B cell (primary cell): ENCODE measurements around the gene COA8. TPM values are rescaled to one million over a fixed set of nuclear protein-coding genes. Genes with fewer than 3 reads are reported as not detected.

Experiments
- ATAC-seq: fragments of 200-7000 bp; cut with Tn5 transposase; one replicate; pipeline ENCODE4 v1.10.0; 2021; ENCODE audit warnings: low read depth, mild to moderate bottlenecking, moderate number of reproducible peaks, moderate library complexity
- CTCF ChIA-PET: fragments of 350-600 bp; sonication (Branson Sonifier 250); formaldehyde crosslinking; loops from one replicate; lab custom pipeline; 2021; ENCODE audit warnings: antibody characterized with exemption, inconsistent platforms; lab: Charles Lee
- POLR2A ChIA-PET: fragments of 350-600 bp; sonication (Branson Sonifier 250); formaldehyde crosslinking; loops from one replicate; lab custom pipeline; 2021; ENCODE audit warnings: antibody characterized with exemption; lab: Charles Lee
- DNase-seq: peaks from one replicate; pipeline ENCODE4 v3.0.0; 2013
- H2AFZ ChIP-seq: 2 replicates; pipeline ENCODE4 v1.6.1; 2012; ENCODE audit warnings: mild to moderate bottlenecking, low read depth, low read length; ENCODE audit not compliant: insufficient read depth, poor library complexity, severe bottlenecking
- H3K27ac ChIP-seq, 2 donors: 1 replicate in 1 of 2; 2 replicates in 1 of 2; pipeline ENCODE4 v1.5.1; 2012 to 2013; ENCODE audit warnings: low read length in 2 of 2, mild to moderate bottlenecking in 2 of 2, moderate library complexity in 1 of 2
- H3K27me3 ChIP-seq, 4 experiments: fragments of 200-600 bp in 1 of 4; sonication (generic) in 1 of 4; replicated peaks in 1 of 4; 1 replicate in 2 of 4; 2 replicates in 2 of 4; pipeline versions ENCODE4 v1.6.1 to v1.7.0; 2013 to 2016; ENCODE audit warnings: low read length in 3 of 4, mild to moderate bottlenecking in 2 of 4, mixed read lengths in 1 of 4, moderate library complexity in 1 of 4; ENCODE audit not compliant: insufficient read depth in 4 of 4, control insufficient read depth in 3 of 4; ENCODE audit errors: control extremely low read depth in 1 of 4
- H3K36me3 ChIP-seq, 2 experiments: replicated peaks in 1 of 2; 1 replicate in 1 of 2; 2 replicates in 1 of 2; pipeline versions ENCODE4 v1.6.1 to v1.7.1; 2013; ENCODE audit warnings: low read length in 1 of 2; ENCODE audit not compliant: insufficient read depth in 2 of 2, control insufficient read depth in 1 of 2; ENCODE audit errors: control extremely low read depth in 1 of 2, extremely low read depth in 1 of 2
- H3K4me1 ChIP-seq, 2 donors: fragments of 200-600 bp in 1 of 2; sonication (generic) in 1 of 2; 1 replicate in 1 of 2; 2 replicates in 1 of 2; pipeline versions ENCODE4 v1.5.1 to v1.6.1; 2013 to 2017; ENCODE audit warnings: low read length in 2 of 2; ENCODE audit not compliant: control insufficient read depth in 2 of 2, insufficient read depth in 2 of 2
- H3K4me2 ChIP-seq: replicated peaks from 2 replicates; pipeline ENCODE3; 2012; ENCODE audit warnings: mild to moderate bottlenecking, low read depth, low read length; ENCODE audit not compliant: poor library complexity, severe bottlenecking
- H3K4me3 ChIP-seq, 5 experiments: fragments of 200-600 bp in 1 of 5; sonication (generic) in 1 of 5; 1 replicate in 3 of 5; 2 replicates in 2 of 5; pipeline versions ENCODE4 v1.5.1 to v1.7.0; 2011 to 2016; ENCODE audit warnings: low read length in 4 of 5, mild to moderate bottlenecking in 4 of 5, low read depth in 2 of 5, control low read depth in 1 of 5, moderate library complexity in 1 of 5; ENCODE audit not compliant: insufficient read depth in 1 of 5; ENCODE audit errors: control extremely low read depth in 1 of 5, extremely low read depth in 1 of 5
- H3K79me2 ChIP-seq: fragments of 200-600 bp; sonication (generic); one replicate; pipeline ENCODE4 v1.6.0; 2016; ENCODE audit warnings: low read length; ENCODE audit not compliant: control insufficient read depth, insufficient read depth
- H3K9ac ChIP-seq: fragments of 200-600 bp; sonication (generic); 2 replicates; pipeline ENCODE4 v1.6.1; 2017; ENCODE audit warnings: mild to moderate bottlenecking, low read length, moderate library complexity
- H3K9me3 ChIP-seq, 3 donors: one replicate each; pipeline versions ENCODE4 v1.6.1 to v1.7.1; 2013; ENCODE audit warnings: low read length in 2 of 3; ENCODE audit not compliant: control insufficient read depth in 2 of 3, insufficient read depth in 1 of 3; ENCODE audit errors: control extremely low read depth in 1 of 3
- H4K20me1 ChIP-seq: 2 replicates; pipeline ENCODE4 v1.6.0; 2012; ENCODE audit warnings: mild to moderate bottlenecking, low read length; ENCODE audit not compliant: insufficient read depth, control insufficient read depth, poor library complexity, severe bottlenecking
- H3K27ac Mint-ChIP-seq: one replicate; pipeline ENCODE4 v1.8.0; 2021; ENCODE audit warnings: mixed read lengths
- H3K27me3 Mint-ChIP-seq: one replicate; pipeline ENCODE4 v1.8.0; 2021; ENCODE audit warnings: mixed read lengths
- H3K4me1 Mint-ChIP-seq: one replicate; pipeline ENCODE4 v1.8.0; 2021; ENCODE audit warnings: mixed read lengths
- H3K4me3 Mint-ChIP-seq: one replicate; pipeline ENCODE4 v1.8.0; 2021; ENCODE audit warnings: mixed read lengths
- H3K9me3 Mint-ChIP-seq: one replicate; pipeline ENCODE4 v1.8.0; 2022; ENCODE audit warnings: mixed read lengths; ENCODE audit not compliant: insufficient read depth
- EZH2 ChIP-seq: IDR thresholded peaks from 2 replicates; pipeline ENCODE4 v1.6.1; 2012; ENCODE audit warnings: borderline replicate concordance, low read depth, mild to moderate bottlenecking, moderate library complexity, low read length; ENCODE audit not compliant: insufficient read depth, poor library complexity, severe bottlenecking
- WGBS: methylation state at CpG from one replicate; pipeline ENCODE4 v1.1.5; 2013; ENCODE audit warnings: missing lambda C conversion rate; ENCODE audit not compliant: insufficient coverage; 5-methylcytosine and 5-hydroxymethylcytosine counted together
- intact Hi-C: fragments of 100-400 bp; cut with micrococcal nuclease; formaldehyde crosslinking; loops from one replicate; pipeline ENCODE4 v1.10.0; 2022
- polyA plus RNA-seq: library from polyadenylated mRNA; depleted of rRNA; stranded (reverse); fragments of >200 nt; gene quantifications from 2 replicates; pipeline ENCODE4 v1.2.3, GENCODE V29; 2012
- total RNA-seq, 2 donors: library from RNA; stranded (reverse); fragments of 120-200 nt in 1 of 2; gene quantifications; 1 replicate in 1 of 2; 2 replicates in 1 of 2; pipeline versions ENCODE4 v1.2.3 to v1.2.4, GENCODE V29; 2013 to 2022
- TF ChIP-seq, protein P1 (sequence below): fragments of 200-600 bp; IDR thresholded peaks from one replicate; pipeline ENCODE4 v1.8.0; 2022; ENCODE audit warnings: antibody characterized with exemption, mild to moderate bottlenecking

The COA8 gene
- total and polyA plus RNA-seq, 2 donors (not counting 1 experiment from before 2014, with no cell fraction given), result 7.5 to 24.9 TPM

GRCh38 chr14:103528587-103529382, 34.0 kb upstream of the COA8 start, which contains the start of gene TRMT61A:
Gene TRMT61A (plus strand): TSS chr14:103529196. CDS start chr14:103529979, 783 bp downstream.
- DNase-seq (peak; percentile 85), ATAC-seq (peak; percentile 42)
- peaks cover 0 to under 1% (median under 1%) of the 10 kb centered on the region in 4 experiments for H3K27me3 ChIP-seq
- Mint-ChIP-seq H3K4me1 (peaks cover 50% of the 10 kb centered on the region), H3K27me3 (no peaks in the 10 kb centered on the region), H3K4me3 (peak within 1 kb of the TSS; percentile 88), H3K9me3 (no peaks in the 10 kb centered on the region), H3K27ac (peak within 1 kb of the TSS; percentile 96)
- 6% methylated on average over 51 of the region's 70 CpGs for WGBS
- peak within 1 kb of the TSS; percentile 73 to 84 for H3K27ac ChIP-seq
- H4K20me1 ChIP-seq, result peaks cover 34% of the 10 kb centered on the region
- POLR2A ChIA-PET, result interaction anchor here (1.2 kb wide), 1 partner anchor 8 kb away, joined by 3 read pairs; no protein-coding TSS in a partner anchor
- peak within 1 kb of the TSS; percentile 96 for H3K4me2 ChIP-seq
- CTCF ChIA-PET, result interaction anchor here (1.0 to 6.2 kb wide), 5 partner anchors 8 to 29 kb away, joined by 3 to 42 read pairs (median 7); no protein-coding TSS in a partner anchor
- intact Hi-C loops, result loop anchor here (1.0 to 5.0 kb wide), 4 partner anchors 7 to 936 kb away; partner anchors contain the start of genes BAG5, COA8, RCOR1 and XRCC3
- peaks cover 33 to 49% of the 10 kb centered on the region in 2 donors for H3K4me1 ChIP-seq
- peak within 1 kb of the TSS; percentile 53 to 94 (median 86) for H3K4me3 ChIP-seq
- TF ChIP-seq, protein P1, sequence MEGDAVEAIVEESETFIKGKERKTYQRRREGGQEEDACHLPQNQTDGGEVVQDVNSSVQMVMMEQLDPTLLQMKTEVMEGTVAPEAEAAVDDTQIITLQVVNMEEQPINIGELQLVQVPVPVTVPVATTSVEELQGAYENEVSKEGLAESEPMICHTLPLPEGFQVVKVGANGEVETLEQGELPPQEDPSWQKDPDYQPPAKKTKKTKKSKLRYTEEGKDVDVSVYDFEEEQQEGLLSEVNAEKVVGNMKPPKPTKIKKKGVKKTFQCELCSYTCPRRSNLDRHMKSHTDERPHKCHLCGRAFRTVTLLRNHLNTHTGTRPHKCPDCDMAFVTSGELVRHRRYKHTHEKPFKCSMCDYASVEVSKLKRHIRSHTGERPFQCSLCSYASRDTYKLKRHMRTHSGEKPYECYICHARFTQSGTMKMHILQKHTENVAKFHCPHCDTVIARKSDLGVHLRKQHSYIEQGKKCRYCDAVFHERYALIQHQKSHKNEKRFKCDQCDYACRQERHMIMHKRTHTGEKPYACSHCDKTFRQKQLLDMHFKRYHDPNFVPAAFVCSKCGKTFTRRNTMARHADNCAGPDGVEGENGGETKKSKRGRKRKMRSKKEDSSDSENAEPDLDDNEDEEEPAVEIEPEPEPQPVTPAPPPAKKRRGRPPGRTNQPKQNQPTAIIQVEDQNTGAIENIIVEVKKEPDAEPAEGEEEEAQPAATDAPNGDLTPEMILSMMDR, result no peak
- no peak for TF ChIP-seq EZH2
- H3K9me3 ChIP-seq, result peaks cover 0 to 4% (median 0%) of the 10 kb centered on the region in 3 donors
- H2AFZ ChIP-seq, result peak within 1 kb of the TSS; percentile 92
- peaks cover 24% of the 10 kb centered on the region for H3K79me2 ChIP-seq
- peak within 1 kb of the TSS; percentile 91 for H3K9ac ChIP-seq
- H3K36me3 ChIP-seq, result peaks cover 0 to 6% of the 10 kb centered on the region in 2 experiments
